T-helper 17 cell (primary cell): ENCODE results near the gene LYRM1. TPM values are rescaled to one million over a fixed set of nuclear protein-coding genes. Genes with fewer than 3 reads are reported as not detected.

Source experiments
- ATAC-seq: fragments of 150-1000 bp; cut with Tn5 transposase; 2 replicates; pipeline ENCODE4 v1.10.0; 2021; ENCODE audit warnings: mild to moderate bottlenecking, moderate library complexity
- DNase-seq, 3 donors: peaks; one replicate each; pipeline versions ENCODE4 v3.0.0 to v3.0.0-alpha.2; 2020 to 2021
- H3K9me3 ChIP-seq: one replicate; pipeline ENCODE4 v1.7.0; 2013; ENCODE audit warnings: low read length, mild to moderate bottlenecking; ENCODE audit not compliant: control insufficient read depth, poor library complexity, severe bottlenecking
- H3K27ac Mint-ChIP-seq: one replicate; pipeline ENCODE4 v1.8.0; 2022; ENCODE audit warnings: mild to moderate bottlenecking, moderate library complexity, mixed read lengths
- H3K27me3 Mint-ChIP-seq: one replicate; pipeline ENCODE4 v1.8.0; 2022; ENCODE audit warnings: mixed read lengths
- H3K36me3 Mint-ChIP-seq: one replicate; pipeline ENCODE4 v1.8.0; 2022; ENCODE audit warnings: low read depth, mixed read lengths
- H3K4me1 Mint-ChIP-seq: one replicate; pipeline ENCODE4 v1.8.0; 2022; ENCODE audit warnings: mild to moderate bottlenecking, mixed read lengths
- H3K4me3 Mint-ChIP-seq: one replicate; pipeline ENCODE4 v1.8.0; 2022; ENCODE audit warnings: mild to moderate bottlenecking, moderate library complexity, mixed read lengths
- total RNA-seq, 4 donors: library from RNA in 2 of 4; stranded (reverse) in 2 of 4; gene quantifications; one replicate each; pipeline ENCODE4 v1.2.3 and lab custom pipeline; 2022 to 2026

LYRM1 gene
- total RNA-seq, 2 donors from 2014 or later = 15.0 to 20.1 TPM

DNA sequence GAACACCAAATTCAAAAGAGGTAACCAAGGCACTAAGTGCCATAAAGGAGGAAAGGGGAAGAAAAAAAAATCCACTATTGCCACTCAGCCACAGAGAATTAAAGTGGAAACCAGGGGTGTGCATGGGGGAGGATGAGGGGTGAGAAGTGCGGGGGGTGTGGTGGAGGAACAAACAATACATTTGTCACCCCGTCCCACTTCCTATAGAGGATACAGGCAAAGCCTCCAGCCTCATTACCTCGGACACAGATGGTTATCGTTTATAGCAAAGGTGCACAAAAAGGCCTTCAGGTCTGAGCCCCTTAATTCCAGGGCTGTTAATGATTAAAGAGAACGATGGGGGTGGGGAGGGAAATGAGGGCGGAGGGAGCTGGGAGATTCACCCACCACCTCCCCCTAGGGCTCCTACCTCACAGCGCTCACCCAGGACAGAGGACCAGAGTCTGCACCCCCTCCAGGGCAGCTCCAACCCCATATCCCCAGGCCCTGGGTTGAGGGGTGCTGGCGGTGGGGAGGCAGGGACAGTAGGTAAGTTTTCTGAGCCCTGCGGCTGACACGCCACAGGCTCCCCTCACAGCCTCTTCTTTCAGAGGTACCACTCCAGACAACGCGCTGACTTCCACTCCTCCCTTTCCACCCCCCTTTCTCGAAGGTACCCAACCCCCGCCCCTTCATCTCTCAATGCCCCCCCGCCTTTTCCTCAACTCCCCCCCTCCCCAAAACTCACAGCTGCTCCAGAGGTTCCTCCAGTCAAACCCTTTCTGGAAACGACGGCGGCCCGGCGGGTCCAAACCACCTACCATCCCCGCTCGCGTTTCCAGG is 883 bp upstream of the LYRM1 start:
- ATAC-seq = peak; percentile 16
- Mint-ChIP-seq H3K27me3 (no peaks in the 10 kb centered on the region), H3K36me3 (peaks cover 3% of the 10 kb centered on the region), H3K27ac (peak overlapping the region; percentile 97), H3K4me3 (peak overlapping the region; percentile 97), H3K4me1 (peaks cover 59% of the 10 kb centered on the region)
- no peak for DNase-seq
- H3K9me3 ChIP-seq = no peaks in the 10 kb centered on the region

GRCh38 chr16:20901068-20901435 is 481 bp downstream of the LYRM1 start:
- DNase-seq (no peak), ATAC-seq (peak; percentile 4)
- Mint-ChIP-seq H3K4me3 (peak overlapping the region; percentile 97), H3K27me3 (no peaks in the 10 kb centered on the region), H3K27ac (peak overlapping the region; percentile 97), H3K36me3 (peaks cover 3% of the 10 kb centered on the region), H3K4me1 (peaks cover 66% of the 10 kb centered on the region)
- no peaks in the 10 kb centered on the region for H3K9me3 ChIP-seq

DNA sequence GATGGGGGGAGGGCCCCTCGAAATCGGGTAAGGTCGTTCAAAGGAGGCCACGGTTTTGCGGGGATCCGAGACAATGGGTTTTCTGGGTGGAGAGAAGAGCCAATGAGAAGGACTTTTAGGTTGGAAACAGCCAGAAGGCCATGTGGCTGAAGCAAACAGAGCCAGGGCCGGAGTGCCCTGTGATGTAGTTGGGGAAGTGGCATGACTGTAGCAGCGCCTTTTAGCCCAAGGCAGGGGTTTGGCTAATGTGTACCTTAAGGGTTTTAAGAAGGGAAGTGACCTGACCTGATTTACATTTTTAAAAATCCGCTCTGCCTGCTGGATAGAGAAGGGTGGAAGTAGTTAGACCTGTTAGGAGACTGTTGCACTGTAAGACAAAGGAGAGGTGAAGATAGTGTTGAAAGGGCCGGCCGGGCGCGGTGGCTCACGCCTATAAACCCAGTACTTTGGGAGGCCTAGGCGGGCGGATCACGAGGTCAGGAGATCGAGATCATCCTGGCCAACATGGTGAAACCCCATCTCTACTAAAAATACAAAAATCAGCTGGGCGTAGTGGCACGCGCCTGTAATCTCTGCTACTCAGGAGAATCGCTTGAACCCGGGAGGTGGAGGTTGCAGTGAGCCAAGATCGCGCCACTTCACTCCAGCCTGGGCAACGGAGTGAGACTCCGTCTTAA is 1.0 kb downstream of the LYRM1 start:
- DNase-seq (no peak), ATAC-seq (no peak)
- H3K36me3 Mint-ChIP-seq = peaks cover 3% of the 10 kb centered on the region
- peaks cover 66% of the 10 kb centered on the region for H3K4me1 Mint-ChIP-seq
- no peaks in the 10 kb centered on the region for H3K9me3 ChIP-seq
- H3K27ac Mint-ChIP-seq = peak overlapping the region; percentile 97
- peak overlapping the region; percentile 97 for H3K4me3 Mint-ChIP-seq
- no peaks in the 10 kb centered on the region for H3K27me3 Mint-ChIP-seq

DNA sequence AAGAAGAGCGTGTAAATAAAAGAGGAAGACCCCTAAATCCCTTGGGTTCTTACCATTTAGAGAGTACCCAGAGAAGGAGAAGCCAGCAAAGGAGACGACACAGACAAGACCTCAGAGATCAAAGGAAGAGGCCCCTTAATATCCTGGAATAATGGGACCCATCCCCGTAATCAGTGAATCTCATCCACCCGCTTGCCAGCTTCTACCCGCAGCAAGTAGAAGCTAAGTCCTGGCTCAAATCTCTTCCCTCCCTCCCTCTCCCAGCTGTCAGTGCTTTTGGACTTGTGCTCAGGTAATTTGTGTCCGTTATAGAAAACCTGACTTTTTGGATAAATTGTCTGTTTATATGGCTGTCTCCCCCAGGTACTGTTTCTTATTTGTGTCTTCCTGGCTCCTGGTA is 1.9 kb downstream of the LYRM1 start:
- ATAC-seq = no peak
- H3K9me3 ChIP-seq = no peaks in the 10 kb centered on the region
- Mint-ChIP-seq H3K36me3 (peaks cover 3% of the 10 kb centered on the region), H3K27me3 (no peaks in the 10 kb centered on the region), H3K4me3 (no peak overlapping the region), H3K27ac (peak overlapping the region; percentile 97), H3K4me1 (peaks cover 64% of the 10 kb centered on the region)
- no peak for DNase-seq

DNA sequence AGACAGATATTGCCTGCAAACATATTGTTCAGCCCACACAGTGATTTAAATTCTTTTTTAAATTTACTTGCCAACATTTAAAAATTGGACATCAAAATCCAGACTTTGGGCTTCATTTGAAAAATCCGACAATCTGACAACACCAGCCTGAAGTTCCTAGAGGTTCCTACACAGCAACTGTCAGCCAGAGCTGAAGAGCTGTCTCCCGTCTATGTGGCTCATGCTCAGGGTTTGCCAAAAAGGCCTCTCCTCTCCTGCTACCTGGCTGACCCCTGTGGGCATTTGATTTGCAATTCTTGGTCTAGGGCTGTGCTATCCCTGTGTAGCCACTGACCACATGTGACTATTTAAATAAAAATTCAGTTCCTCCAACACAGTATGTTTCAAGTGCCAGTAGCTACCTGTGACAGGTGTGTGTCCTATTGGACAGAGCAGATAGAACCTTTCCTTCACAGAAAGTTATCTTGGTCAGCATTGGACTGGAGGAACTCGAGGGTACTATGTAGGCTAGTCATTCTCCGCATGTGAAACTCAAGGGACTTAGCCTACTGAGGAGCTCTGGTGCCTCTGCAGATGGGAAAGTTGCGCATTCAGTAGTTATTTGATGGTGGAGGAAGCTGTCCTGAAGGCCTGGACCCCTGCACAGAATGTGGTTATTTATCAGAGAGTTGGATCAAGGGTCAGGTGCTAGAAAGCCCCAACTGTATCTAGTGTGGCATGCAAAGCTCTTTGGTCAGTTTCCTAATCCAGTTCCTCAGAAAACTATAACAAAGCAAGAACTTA is 2.7 kb downstream of the LYRM1 start:
- H3K9me3 ChIP-seq = no peaks in the 10 kb centered on the region
- Mint-ChIP-seq H3K4me3 (no peak overlapping the region), H3K36me3 (peaks cover 6% of the 10 kb centered on the region), H3K4me1 (peaks cover 63% of the 10 kb centered on the region), H3K27me3 (no peaks in the 10 kb centered on the region), H3K27ac (no peak overlapping the region)
- DNase-seq (no peak), ATAC-seq (no peak)

GRCh38 chr16:20903899-20904506 is 3.4 kb downstream of the LYRM1 start:
- H3K4me1 Mint-ChIP-seq = peaks cover 58% of the 10 kb centered on the region

DNA sequence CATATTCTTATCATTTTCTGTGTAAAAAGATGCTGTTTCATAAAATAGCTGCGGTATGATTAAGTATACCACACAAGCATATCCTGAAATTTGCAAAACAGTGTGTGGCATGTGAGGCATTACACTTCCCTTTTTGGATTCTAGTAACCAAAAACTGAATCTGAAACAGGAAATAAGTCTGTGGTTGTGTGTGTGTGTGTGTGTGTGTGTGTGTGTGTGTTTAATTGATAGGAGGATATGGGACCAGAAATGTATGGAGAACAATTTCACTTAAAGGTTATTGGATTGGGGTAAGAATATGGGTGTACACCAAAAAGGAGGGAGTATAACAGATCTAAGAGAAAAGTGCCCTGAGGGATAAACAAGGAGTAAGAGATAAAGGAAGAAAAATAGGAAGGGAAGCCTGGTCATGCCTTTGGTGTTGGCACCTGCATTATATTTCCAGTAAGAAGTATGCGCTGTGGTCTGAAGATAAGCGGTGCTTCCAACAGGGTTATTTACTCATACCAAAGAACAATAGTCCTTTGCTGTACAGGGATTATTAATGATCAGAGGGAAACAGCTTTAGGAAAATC is 4.0 kb downstream of the LYRM1 start:
- Mint-ChIP-seq H3K27me3 (no peaks in the 10 kb centered on the region), H3K4me3 (peak overlapping the region; percentile 51), H3K27ac (peak overlapping the region; percentile 83), H3K4me1 (peaks cover 54% of the 10 kb centered on the region), H3K36me3 (peaks cover 6% of the 10 kb centered on the region)
- ATAC-seq (no peak), DNase-seq (no peak)
- no peaks in the 10 kb centered on the region for H3K9me3 ChIP-seq

More at GRCh38 chr16:20903899-20904506, 3.4 kb downstream of the LYRM1 start:
- H3K9me3 ChIP-seq = no peaks in the 10 kb centered on the region
- Mint-ChIP-seq H3K36me3 (peaks cover 6% of the 10 kb centered on the region), H3K27ac (peak overlapping the region; percentile 83), H3K4me3 (peak overlapping the region; percentile 51), H3K27me3 (no peaks in the 10 kb centered on the region)
- ATAC-seq = no peak
- no peak for DNase-seq

GRCh38 chr16:20905576-20905975 is 5.0 kb downstream of the LYRM1 start:
- peaks cover 50% of the 10 kb centered on the region for H3K4me1 Mint-ChIP-seq
- DNase-seq (no peak), ATAC-seq (no peak)
- peaks cover 3% of the 10 kb centered on the region for H3K36me3 Mint-ChIP-seq
- H3K27me3 Mint-ChIP-seq = no peaks in the 10 kb centered on the region
- H3K27ac Mint-ChIP-seq = peak overlapping the region; percentile 49
- H3K4me3 Mint-ChIP-seq = no peak overlapping the region
- no peaks in the 10 kb centered on the region for H3K9me3 ChIP-seq

- H3K4me3 Mint-ChIP-seq = no peak overlapping the region
- peak overlapping the region; percentile 49 for H3K27ac Mint-ChIP-seq
- ATAC-seq (no peak), DNase-seq (no peak)
- peaks cover 44% of the 10 kb centered on the region for H3K4me1 Mint-ChIP-seq
- H3K36me3 Mint-ChIP-seq = peaks cover 3% of the 10 kb centered on the region
- H3K27me3 Mint-ChIP-seq = no peaks in the 10 kb centered on the region
- no peaks in the 10 kb centered on the region for H3K9me3 ChIP-seq
These were observed 6.0 kb downstream of the LYRM1 start for GRCh38 chr16:20906341-20907255.

DNA sequence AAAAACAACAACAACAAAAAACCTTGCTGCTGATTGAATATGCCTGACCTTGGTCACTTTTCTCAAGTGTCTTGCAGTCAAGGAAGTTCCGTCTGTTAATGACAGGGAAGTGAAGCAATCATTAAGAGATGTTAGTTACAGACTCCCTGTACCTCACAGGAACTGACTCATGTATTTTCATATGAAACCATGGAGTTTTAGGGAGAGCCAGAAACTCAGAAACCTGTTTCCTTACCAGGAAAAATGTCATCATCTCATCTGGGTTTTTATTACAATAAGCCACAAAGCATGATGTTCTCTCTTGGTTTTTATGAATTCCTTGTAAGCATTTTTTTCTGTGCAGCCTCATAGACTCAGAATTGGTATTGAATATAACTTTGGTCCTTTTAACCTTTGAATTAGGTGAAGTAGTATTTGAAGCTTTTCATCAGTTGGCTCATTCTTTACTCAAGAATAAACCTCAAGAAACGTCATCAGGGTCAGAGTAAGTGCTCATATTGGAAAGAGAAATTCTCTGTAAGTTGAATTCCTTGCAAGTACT is 10.3 kb downstream of the LYRM1 start:
- DNase-seq (no peak), ATAC-seq (no peak)
- no peaks in the 10 kb centered on the region for H3K9me3 ChIP-seq
- Mint-ChIP-seq H3K4me3 (no peak overlapping the region), H3K27ac (no peak overlapping the region), H3K27me3 (no peaks in the 10 kb centered on the region), H3K4me1 (peaks cover 19% of the 10 kb centered on the region), H3K36me3 (peaks cover 3% of the 10 kb centered on the region)

GRCh38 chr16:20911361-20911760 is 10.8 kb downstream of the LYRM1 start:
- H3K27ac Mint-ChIP-seq = no peak overlapping the region
- H3K36me3 Mint-ChIP-seq = peaks cover 5% of the 10 kb centered on the region
- H3K4me1 Mint-ChIP-seq = peaks cover 18% of the 10 kb centered on the region
- DNase-seq (no peak), ATAC-seq (no peak)
- H3K9me3 ChIP-seq = no peaks in the 10 kb centered on the region
- H3K27me3 Mint-ChIP-seq = no peaks in the 10 kb centered on the region
- H3K4me3 Mint-ChIP-seq = no peak overlapping the region

GRCh38 chr16:20916289-20916688 is 15.7 kb downstream of the LYRM1 start:
- no peaks in the 10 kb centered on the region for H3K9me3 ChIP-seq
- Mint-ChIP-seq H3K4me3 (no peak overlapping the region), H3K36me3 (peaks cover 5% of the 10 kb centered on the region), H3K4me1 (peaks cover 13% of the 10 kb centered on the region), H3K27me3 (no peaks in the 10 kb centered on the region), H3K27ac (no peak overlapping the region)
- ATAC-seq = no peak
- no peak for DNase-seq
